ENCODE data around the gene WASHC4. TPM values are rescaled to one million over a fixed set of nuclear protein-coding genes. Genes with fewer than 3 reads are reported as not detected.

Gene WASHC4
- total RNA-seq, 1 donor from 2014 or later = 50.9 TPM

GRCh38 chr12:105214670-105215375 lies 107.3 kb downstream of the WASHC4 start:
- no peaks in the 10 kb centered on the region for H3K4me1 Mint-ChIP-seq
- no peaks in the 10 kb centered on the region for H3K27me3 Mint-ChIP-seq (ENCODE audit: low read depth)
- no peak for DNase-seq (ENCODE audit: low spot score in 2 of 2, unreplicated experiment in 2 of 2)
- H3K36me3 Mint-ChIP-seq = peaks cover 40% of the 10 kb centered on the region
- no peaks in the 10 kb centered on the region for H3K9me3 Mint-ChIP-seq
- no peak overlapping the region for H3K4me3 Mint-ChIP-seq
- TF ChIP-seq, protein P1, sequence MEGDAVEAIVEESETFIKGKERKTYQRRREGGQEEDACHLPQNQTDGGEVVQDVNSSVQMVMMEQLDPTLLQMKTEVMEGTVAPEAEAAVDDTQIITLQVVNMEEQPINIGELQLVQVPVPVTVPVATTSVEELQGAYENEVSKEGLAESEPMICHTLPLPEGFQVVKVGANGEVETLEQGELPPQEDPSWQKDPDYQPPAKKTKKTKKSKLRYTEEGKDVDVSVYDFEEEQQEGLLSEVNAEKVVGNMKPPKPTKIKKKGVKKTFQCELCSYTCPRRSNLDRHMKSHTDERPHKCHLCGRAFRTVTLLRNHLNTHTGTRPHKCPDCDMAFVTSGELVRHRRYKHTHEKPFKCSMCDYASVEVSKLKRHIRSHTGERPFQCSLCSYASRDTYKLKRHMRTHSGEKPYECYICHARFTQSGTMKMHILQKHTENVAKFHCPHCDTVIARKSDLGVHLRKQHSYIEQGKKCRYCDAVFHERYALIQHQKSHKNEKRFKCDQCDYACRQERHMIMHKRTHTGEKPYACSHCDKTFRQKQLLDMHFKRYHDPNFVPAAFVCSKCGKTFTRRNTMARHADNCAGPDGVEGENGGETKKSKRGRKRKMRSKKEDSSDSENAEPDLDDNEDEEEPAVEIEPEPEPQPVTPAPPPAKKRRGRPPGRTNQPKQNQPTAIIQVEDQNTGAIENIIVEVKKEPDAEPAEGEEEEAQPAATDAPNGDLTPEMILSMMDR (IDR thresholded peaks at IDR 0.05; ENCODE audit: unreplicated experiment) = no peak
- no peak overlapping the region for H3K27ac Mint-ChIP-seq

GRCh38 chr12:105218434-105218833 lies 110.9 kb downstream of the WASHC4 start:
- H3K36me3 Mint-ChIP-seq = peaks cover 33% of the 10 kb centered on the region

More at GRCh38 chr12:105218434-105218833, 110.9 kb downstream of the WASHC4 start:
- Mint-ChIP-seq H3K27ac (no peak overlapping the region), H3K27me3 (ENCODE audit: low read depth) (no peaks in the 10 kb centered on the region), H3K9me3 (no peaks in the 10 kb centered on the region), H3K4me3 (no peak overlapping the region), H3K4me1 (no peaks in the 10 kb centered on the region)
- DNase-seq (ENCODE audit: low spot score in 2 of 2, unreplicated experiment in 2 of 2) = no peak
- TF ChIP-seq, protein P1 (IDR thresholded peaks at IDR 0.05; ENCODE audit: unreplicated experiment) = no peak

Other genes starting within 250 kb of the WASHC4 start
- 5.9 to 10.1 TPM (median 6.9 TPM) in 3 replicates for gene SLC41A2, start 149.4 kb upstream of the WASHC4 start, total RNA-seq
- 17.1 to 22.8 TPM (median 18.6 TPM) in 3 replicates for gene NOPCHAP1, start 121.4 kb upstream of the WASHC4 start, total RNA-seq
- 2.4 to 3.2 TPM (median 2.4 TPM) in 3 replicates for gene ALDH1L2, start 23.3 kb upstream of the WASHC4 start, total RNA-seq
- 63.4 to 66.9 TPM (median 63.5 TPM) in 3 replicates for gene APPL2, start 128.4 kb downstream of the WASHC4 start, total RNA-seq
- 14.0 to 15.6 TPM (median 15.0 TPM) in 3 replicates for gene C12orf75, start 223.0 kb downstream of the WASHC4 start, total RNA-seq

Measured in mesothelial cell of epicardium (in vitro differentiated cells).